Keratinocyte (primary cell): ENCODE results near the gene ASIC2. TPM values are rescaled to one million over a fixed set of nuclear protein-coding genes. Genes with fewer than 3 reads are reported as not detected.

Experiments
- DNase-seq: peaks from one replicate; pipeline ENCODE4 v3.0.0-alpha.2; 2011; ENCODE audit warnings: low read depth, missing footprints, low spot score
- FAIRE-seq: peaks from 2 replicates; lab custom pipeline; 2011; peaks lifted over from hg19 to GRCh38; lab: Jason Lieb, UNC
- H2AFZ ChIP-seq: 2 replicates; pipeline ENCODE4 v1.6.0; 2012; ENCODE audit warnings: low read length, control low read depth, inconsistent platforms; ENCODE audit not compliant: control insufficient read depth
- H3K27ac ChIP-seq: 2 replicates; pipeline ENCODE4 v1.5.1; 2011; ENCODE audit warnings: low read length; ENCODE audit not compliant: control insufficient read depth, insufficient read depth
- H3K27me3 ChIP-seq: 3 replicates; pipeline ENCODE4 v1.6.0; 2011; ENCODE audit warnings: low read length; ENCODE audit not compliant: control insufficient read depth, insufficient read depth; ENCODE audit errors: extremely low read depth
- H3K36me3 ChIP-seq, 2 experiments: 2 replicates in 1 of 2; 3 replicates in 1 of 2; pipeline ENCODE4 v1.5.1; 2011; ENCODE audit warnings: low read length in 2 of 2, mild to moderate bottlenecking in 1 of 2; ENCODE audit not compliant: control insufficient read depth in 2 of 2, insufficient read depth in 2 of 2; ENCODE audit errors: extremely low read depth in 1 of 2
- H3K4me1 ChIP-seq: 3 replicates; pipeline ENCODE4 v1.5.1; 2011; ENCODE audit warnings: low read length; ENCODE audit not compliant: control insufficient read depth, insufficient read depth; ENCODE audit errors: extremely low read depth
- H3K4me2 ChIP-seq: 3 replicates; pipeline ENCODE4 v1.6.0; 2011; ENCODE audit warnings: low read depth, low read length; ENCODE audit not compliant: control insufficient read depth, insufficient read depth; ENCODE audit errors: extremely low read depth
- H3K4me3 ChIP-seq, 3 experiments: fragments of 200-600 bp in 1 of 3; sonication (generic) in 1 of 3; 2 replicates in 2 of 3; 3 replicates in 1 of 3; pipeline ENCODE4 v1.5.1; 2011 to 2016; ENCODE audit warnings: low read length in 3 of 3, mild to moderate bottlenecking in 3 of 3, control low read depth in 2 of 3, inconsistent platforms in 1 of 3, low read depth in 1 of 3, mixed read lengths in 1 of 3, mixed run types in 1 of 3, moderate library complexity in 1 of 3; ENCODE audit not compliant: control insufficient read depth in 2 of 3, insufficient read depth in 2 of 3; ENCODE audit errors: extremely low read depth in 1 of 3
- H3K79me2 ChIP-seq: 2 replicates; pipeline ENCODE4 v1.6.0; 2012; ENCODE audit warnings: low read length; ENCODE audit not compliant: control insufficient read depth, insufficient read depth
- H3K9ac ChIP-seq: 3 replicates; pipeline ENCODE4 v1.6.0; 2011; ENCODE audit warnings: low read length; ENCODE audit not compliant: control insufficient read depth, insufficient read depth; ENCODE audit errors: extremely low read depth
- H3K9me1 ChIP-seq: 3 replicates; pipeline ENCODE4 v1.6.0; 2011; ENCODE audit warnings: low read length; ENCODE audit not compliant: control insufficient read depth, insufficient read depth; ENCODE audit errors: extremely low read depth
- H3K9me3 ChIP-seq: 2 replicates; pipeline ENCODE4 v1.5.1; 2012; ENCODE audit warnings: low read depth, low read length; ENCODE audit not compliant: control insufficient read depth
- H4K20me1 ChIP-seq: 3 replicates; pipeline ENCODE4 v1.6.0; 2011; ENCODE audit warnings: low read length; ENCODE audit not compliant: control insufficient read depth, insufficient read depth; ENCODE audit errors: extremely low read depth
- CTCF ChIP-seq, 3 experiments: IDR thresholded peaks in 1 of 3; conservative IDR thresholded peaks in 1 of 3; optimal IDR thresholded peaks in 1 of 3; 2 replicates in 2 of 3; 3 replicates in 1 of 3; pipeline versions ENCODE3 to v1.5.1; 2011; ENCODE audit warnings: low read length in 3 of 3, mild to moderate bottlenecking in 3 of 3, moderate library complexity in 2 of 3, control low read depth in 1 of 3, inconsistent platforms in 1 of 3; ENCODE audit not compliant: insufficient read depth in 2 of 3; ENCODE audit errors: extremely low read depth in 1 of 3
- EZH2 ChIP-seq: IDR thresholded peaks from one replicate; pipeline ENCODE4 v1.6.1; 2012; ENCODE audit warnings: inconsistent platforms, mild to moderate bottlenecking, low read length, moderate library complexity
- dilution Hi-C: fragments of 300-500 bp; cut with MboI; formaldehyde crosslinking; loops from one replicate; pipeline ENCODE4 v1.7.0; 2020; ENCODE audit warnings: low sequenced_read_pairs; ENCODE audit not compliant: extremely low pct_ligation_motif_present
- polyA plus RNA-seq, 5 experiments: library from polyadenylated mRNA; depleted of rRNA in 3 of 5; stranded (reverse) in 3 of 5; stranded (forward) in 1 of 5; unstranded in 1 of 5; fragments of >200 nt; gene quantifications; 1 replicate in 1 of 5; 2 replicates in 3 of 5; 3 replicates in 1 of 5; pipeline versions ENCODE4 v1.2.1 to v1.2.3, GENCODE V29; 2011 to 2012; ENCODE audit warnings: missing spikeins in 2 of 5, low read depth in 1 of 5, low replicate concordance in 1 of 5

The ASIC2 gene
- polyA plus RNA-seq, 1 donor (not counting 4 experiments of a cell fraction or from before 2014, with no cell fraction given): not detected

- no peak for FAIRE-seq
- Histone ChIP-seq H3K9me1 (no peaks in the 10 kb centered on the region), H3K36me3 (no peaks in the 10 kb centered on the region), H3K4me1 (peaks cover 21% of the 10 kb centered on the region), H3K9ac (no peak overlapping the region), H2AFZ (no peak overlapping the region), H3K4me3 (no peak overlapping the region), H3K27ac (no peak overlapping the region), H4K20me1 (no peaks in the 10 kb centered on the region), H3K9me3 (no peaks in the 10 kb centered on the region), H3K27me3 (no peaks in the 10 kb centered on the region), H3K79me2 (no peaks in the 10 kb centered on the region), H3K4me2 (no peak overlapping the region)
- DNase-seq: no peak
- TF ChIP-seq EZH2: no peak
- no peak for TF ChIP-seq CTCF (optimal IDR thresholded peaks at IDR 0.05 in 1 of 3, IDR thresholded peaks at IDR 0.05 in 1 of 3, conservative IDR thresholded peaks at IDR 0.05 in 1 of 3; ENCODE audit: extremely low read depth in 1 of 3, insufficient read depth in 2 of 3, low read length in 3 of 3)
- dilution Hi-C loops: no loop called here
Measured at GRCh38 chr17:33120103-33120502, 173.0 kb downstream of the ASIC2 start.

GRCh38 chr17:33118391-33119075 lies 174.6 kb downstream of the ASIC2 start:
- Histone ChIP-seq H3K9ac (no peak overlapping the region), H3K27ac (no peak overlapping the region), H3K36me3 (no peaks in the 10 kb centered on the region), H2AFZ (no peak overlapping the region), H3K4me3 (no peak overlapping the region), H3K9me3 (no peaks in the 10 kb centered on the region), H3K79me2 (no peaks in the 10 kb centered on the region), H3K27me3 (no peaks in the 10 kb centered on the region), H3K9me1 (no peaks in the 10 kb centered on the region), H4K20me1 (no peaks in the 10 kb centered on the region), H3K4me2 (no peak overlapping the region), H3K4me1 (peaks cover 25% of the 10 kb centered on the region)
- dilution Hi-C loops: no loop called here
- FAIRE-seq (no peak), DNase-seq (no peak)
- TF ChIP-seq EZH2 (no peak), CTCF (optimal IDR thresholded peaks at IDR 0.05 in 1 of 3, IDR thresholded peaks at IDR 0.05 in 1 of 3, conservative IDR thresholded peaks at IDR 0.05 in 1 of 3; ENCODE audit: extremely low read depth in 1 of 3, insufficient read depth in 2 of 3, low read length in 3 of 3) (no peak)
